Astrocyte (in vitro differentiated cells and primary cell): Measurements from ENCODE around the gene TH.
"Not testable (repeated sequence)": the region's sequence is repeated elsewhere in the genome, so short reads cannot be mapped to it uniquely, and the experiment has no call there.

ENCODE experiments used
- CTCF ChIP-seq: IDR thresholded peaks from 2 replicates; pipeline ENCODE4 v1.5.1; 2011; ENCODE audit warnings: low read depth, mild to moderate bottlenecking, inconsistent platforms, low read length, moderate library complexity; ENCODE audit not compliant: insufficient read depth
- EZH2 ChIP-seq: IDR thresholded peaks from 2 replicates; pipeline ENCODE4 v1.6.1; 2012; ENCODE audit warnings: mild to moderate bottlenecking, low read length, inconsistent platforms; ENCODE audit not compliant: insufficient read depth

GRCh38 chr11:2178055-2178773 is 6.6 kb upstream of the TH start:
- TF ChIP-seq CTCF, EZH2: not testable (repeated sequence)
